Measurements from ENCODE around the gene RTCA. TPM values are rescaled to one million over a fixed set of nuclear protein-coding genes. Genes with fewer than 3 reads are reported as not detected.

The RTCA gene
- total and polyA plus RNA-seq, 2 donors (not counting 1 experiment from before 2014, with no cell fraction given), result 15.7 to 31.0 TPM

DNA sequence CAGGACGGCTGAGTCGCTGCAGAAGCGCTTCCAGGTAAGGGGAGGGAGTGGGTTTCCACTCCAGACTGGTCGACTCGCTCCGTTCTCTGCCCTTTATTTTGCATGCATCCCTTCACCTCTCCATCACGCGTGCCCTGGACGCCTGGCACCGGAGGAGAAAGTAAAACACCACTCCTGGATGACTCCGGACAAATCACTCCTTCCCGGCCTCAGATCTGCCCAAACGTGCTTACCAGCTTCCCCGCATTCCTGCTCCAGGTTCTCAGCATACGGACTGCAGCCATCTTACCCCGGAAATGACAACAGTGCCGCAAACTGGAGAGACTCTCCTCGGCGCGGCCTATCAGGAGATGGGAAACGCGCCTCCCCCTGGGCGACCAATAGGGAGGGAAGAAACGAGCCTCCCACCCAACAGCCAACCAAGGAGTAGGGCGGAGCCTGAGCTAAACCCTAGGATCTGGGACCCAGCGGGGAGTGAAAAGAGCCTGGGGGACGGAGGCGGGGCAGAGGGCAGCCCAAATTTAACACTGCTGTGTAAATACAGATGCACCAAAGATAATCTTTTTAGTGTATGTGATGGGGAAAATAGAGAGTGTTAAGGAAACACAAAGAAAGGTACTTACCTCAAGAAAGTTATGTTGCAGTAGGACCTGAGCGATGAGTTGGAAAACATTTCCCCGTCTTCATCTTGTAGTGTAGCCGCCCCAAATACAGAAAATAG, 16.3 kb upstream of the RTCA start, which contains the start of gene DBT:
Gene DBT (minus strand): TSS at position 298 of the 721 bp plus-strand sequence. CDS start 14 bp downstream, at position 284.
- ChIA-PET POLR2A (interaction anchor here (1.0 to 2.5 kb wide), 4 partner anchors 16 to 212 kb away, joined by 4 to 12 read pairs (median 7); partner anchors contain the start of genes CDC14A, RTCA, SASS6 and TRMT13), CTCF (interaction anchor here (0.8 to 1.4 kb wide), 4 partner anchors 16 to 210 kb away, joined by 3 to 5 read pairs (median 4); no protein-coding TSS in a partner anchor)
- Mint-ChIP-seq H3K4me1 (peaks cover 13% of the 10 kb centered on the region), H3K27me3 (no peaks in the 10 kb centered on the region), H3K9me3 (ENCODE audit: insufficient read depth) (no peaks in the 10 kb centered on the region), H3K27ac (no peak within 1 kb of the TSS), H3K4me3 (no peak within 1 kb of the TSS)
- intact Hi-C loops (cut with micrococcal nuclease), result loop anchor here (1.0 to 10.0 kb wide), 5 partner anchors 17 to 395 kb away; partner anchors contain the start of genes AGL, RTCA and TRMT13
- Histone ChIP-seq H3K9me3 (ENCODE audit: control extremely low read depth in 1 of 3, control insufficient read depth in 2 of 3, insufficient read depth in 1 of 3, low read length in 2 of 3) (no peaks in the 10 kb centered on the region), H2AFZ (ENCODE audit: insufficient read depth, low read depth, low read length, poor library complexity, severe bottlenecking) (peak within 1 kb of the TSS; percentile 77), H3K27ac (ENCODE audit: low read length in 2 of 2) (peak within 1 kb of the TSS; percentile 68 to 69), H3K4me1 (ENCODE audit: control insufficient read depth in 2 of 2, insufficient read depth in 2 of 2, low read length in 2 of 2) (peaks cover 12 to 15% of the 10 kb centered on the region in 2 donors), H3K4me3 (ENCODE audit: control extremely low read depth in 1 of 5, extremely low read depth in 1 of 5, insufficient read depth in 1 of 5, low read depth in 2 of 5, low read length in 4 of 5) (peak within 1 kb of the TSS; percentile 61 to 99 (median 90)), H3K4me2 (replicated peaks; ENCODE audit: low read depth, low read length, poor library complexity, severe bottlenecking) (peak within 1 kb of the TSS; percentile 69), H3K9ac (ENCODE audit: low read length) (peak within 1 kb of the TSS; percentile 75), H3K27me3 (replicated peaks in 1 of 4; ENCODE audit: control extremely low read depth in 1 of 4, control insufficient read depth in 3 of 4, insufficient read depth in 4 of 4, low read length in 3 of 4) (no peaks in the 10 kb centered on the region), H4K20me1 (ENCODE audit: control insufficient read depth, insufficient read depth, low read length, poor library complexity, severe bottlenecking) (no peaks in the 10 kb centered on the region), H3K79me2 (ENCODE audit: control insufficient read depth, insufficient read depth, low read length) (peaks cover 18% of the 10 kb centered on the region), H3K36me3 (replicated peaks in 1 of 2; ENCODE audit: control extremely low read depth in 1 of 2, control insufficient read depth in 1 of 2, extremely low read depth in 1 of 2, insufficient read depth in 2 of 2, low read length in 1 of 2) (no peaks in the 10 kb centered on the region)
- DNase-seq, result peak; percentile 90
- no peak for TF ChIP-seq CTCF (IDR thresholded peaks at IDR 0.05)
- no peak for TF ChIP-seq EZH2 (IDR thresholded peaks at IDR 0.05; ENCODE audit: borderline replicate concordance, insufficient read depth, low read depth, low read length, poor library complexity, severe bottlenecking)
- WGBS (ENCODE audit: insufficient coverage), result under 1% methylated on average over 24 of the region's 31 CpGs
- ATAC-seq (ENCODE audit: low read depth), result peak; percentile 100
